Astrocyte (in vitro differentiated cells and primary cell): ENCODE results near the gene DNAJC13. TPM values are rescaled to one million over a fixed set of nuclear protein-coding genes. Genes with fewer than 3 reads are reported as not detected.

Experiments
- DNase-seq: peaks from one replicate; pipeline ENCODE4 v3.0.0-alpha.2; 2010; ENCODE audit warnings: low read depth
- FAIRE-seq: peaks from 2 replicates; lab custom pipeline; 2011; peaks lifted over from hg19 to GRCh38; lab: Jason Lieb, UNC
- H2AFZ ChIP-seq: 2 replicates; pipeline ENCODE4 v1.6.0; 2012; ENCODE audit warnings: low read depth, low read length, inconsistent platforms
- H3K27ac ChIP-seq: 2 replicates; pipeline ENCODE4 v1.5.1; 2011; ENCODE audit warnings: low read depth, low read length, inconsistent platforms
- H3K27me3 ChIP-seq: 2 replicates; pipeline ENCODE4 v1.6.0; 2011; ENCODE audit warnings: low read length, inconsistent platforms; ENCODE audit not compliant: insufficient read depth
- H3K36me3 ChIP-seq: 2 replicates; pipeline ENCODE4 v1.5.1; 2011; ENCODE audit warnings: low read length, inconsistent platforms; ENCODE audit not compliant: insufficient read depth
- H3K4me1 ChIP-seq: 2 replicates; pipeline ENCODE4 v1.5.1; 2011; ENCODE audit warnings: low read length, inconsistent platforms; ENCODE audit not compliant: insufficient read depth
- H3K4me2 ChIP-seq: 2 replicates; pipeline ENCODE4 v1.6.0; 2012; ENCODE audit warnings: low read length, inconsistent platforms
- H3K4me3 ChIP-seq: 2 replicates; pipeline ENCODE4 v1.5.1; 2011; ENCODE audit warnings: low read depth, mild to moderate bottlenecking, low read length, inconsistent platforms; ENCODE audit not compliant: insufficient read depth
- H3K79me2 ChIP-seq: 2 replicates; pipeline ENCODE4 v1.6.0; 2012; ENCODE audit warnings: mild to moderate bottlenecking, low read length, inconsistent platforms; ENCODE audit not compliant: insufficient read depth
- H3K9ac ChIP-seq: 2 replicates; pipeline ENCODE4 v1.6.0; 2012; ENCODE audit warnings: mild to moderate bottlenecking, low read length, inconsistent platforms
- H3K9me3 ChIP-seq: 2 replicates; pipeline ENCODE4 v1.5.1; 2012; ENCODE audit warnings: low read depth, mild to moderate bottlenecking, low read length, inconsistent platforms; ENCODE audit not compliant: insufficient read depth
- H4K20me1 ChIP-seq: 2 replicates; pipeline ENCODE4 v1.6.0; 2012; ENCODE audit warnings: low read length, inconsistent platforms; ENCODE audit not compliant: insufficient read depth
- H3K27ac Mint-ChIP-seq: one replicate; pipeline ENCODE4 v1.8.0; 2021; ENCODE audit warnings: mild to moderate bottlenecking, mixed read lengths; ENCODE audit not compliant: unreplicated experiment
- H3K27me3 Mint-ChIP-seq: one replicate; pipeline ENCODE4 v1.8.0; 2021; ENCODE audit warnings: low read depth, mixed read lengths; ENCODE audit not compliant: unreplicated experiment
- H3K36me3 Mint-ChIP-seq: one replicate; pipeline ENCODE4 v1.8.0; 2021; ENCODE audit warnings: low read depth, mixed read lengths; ENCODE audit not compliant: unreplicated experiment
- H3K4me1 Mint-ChIP-seq: one replicate; pipeline ENCODE4 v1.8.0; 2021; ENCODE audit warnings: low read depth, mixed read lengths; ENCODE audit not compliant: unreplicated experiment
- H3K4me3 Mint-ChIP-seq: one replicate; pipeline ENCODE4 v1.8.0; 2021; ENCODE audit warnings: mild to moderate bottlenecking, moderate library complexity, mixed read lengths; ENCODE audit not compliant: unreplicated experiment
- H3K9me3 Mint-ChIP-seq: one replicate; pipeline ENCODE4 v1.8.0; 2021; ENCODE audit warnings: mild to moderate bottlenecking, mixed read lengths; ENCODE audit not compliant: unreplicated experiment
- CTCF ChIP-seq: IDR thresholded peaks from 2 replicates; pipeline ENCODE4 v1.5.1; 2011; ENCODE audit warnings: low read depth, mild to moderate bottlenecking, inconsistent platforms, low read length, moderate library complexity; ENCODE audit not compliant: insufficient read depth
- EZH2 ChIP-seq: IDR thresholded peaks from 2 replicates; pipeline ENCODE4 v1.6.1; 2012; ENCODE audit warnings: mild to moderate bottlenecking, low read length, inconsistent platforms; ENCODE audit not compliant: insufficient read depth
- total RNA-seq: library from RNA; stranded (reverse); gene quantifications from 2 replicates; pipeline ENCODE4 v1.2.1, GENCODE V29; 2021

Gene DNAJC13
- total RNA-seq, 1 donor from 2014 or later = 38.5 TPM

- H3K27me3 Mint-ChIP-seq = no peaks in the 10 kb centered on the region
- Histone ChIP-seq H3K4me2 (no peak overlapping the region), H3K36me3 (peaks cover 52% of the 10 kb centered on the region), H3K9ac (no peak overlapping the region), H4K20me1 (no peaks in the 10 kb centered on the region), H3K27ac (no peak overlapping the region), H3K4me1 (no peaks in the 10 kb centered on the region), H3K4me3 (no peak overlapping the region), H3K79me2 (no peaks in the 10 kb centered on the region), H3K9me3 (no peaks in the 10 kb centered on the region), H3K27me3 (no peaks in the 10 kb centered on the region), H2AFZ (no peak overlapping the region)
- H3K4me1 Mint-ChIP-seq = peaks cover 10% of the 10 kb centered on the region
- H3K4me3 Mint-ChIP-seq = no peak overlapping the region
- no peak for TF ChIP-seq EZH2
- no peak for TF ChIP-seq CTCF
- FAIRE-seq = no peak
- no peaks in the 10 kb centered on the region for H3K9me3 Mint-ChIP-seq
- H3K36me3 Mint-ChIP-seq = peaks cover 20% of the 10 kb centered on the region
- H3K27ac Mint-ChIP-seq = no peak overlapping the region
- DNase-seq = no peak
These were observed 92.2 kb downstream of the DNAJC13 start for GRCh38 chr3:132509506-132509905.

GRCh38 chr3:132513057-132513456 is 95.8 kb downstream of the DNAJC13 start:
- Mint-ChIP-seq H3K27ac (no peak overlapping the region), H3K27me3 (no peaks in the 10 kb centered on the region), H3K4me1 (peaks cover 12% of the 10 kb centered on the region), H3K36me3 (peaks cover 17% of the 10 kb centered on the region), H3K4me3 (no peak overlapping the region), H3K9me3 (no peaks in the 10 kb centered on the region)
- H2AFZ ChIP-seq = no peak overlapping the region
- H3K9ac ChIP-seq = no peak overlapping the region
- H3K36me3 ChIP-seq = peaks cover 62% of the 10 kb centered on the region
- no peaks in the 10 kb centered on the region for H3K27me3 ChIP-seq
- H3K9me3 ChIP-seq = no peaks in the 10 kb centered on the region
- no peak for TF ChIP-seq EZH2
- no peak for TF ChIP-seq CTCF
- H3K4me1 ChIP-seq = no peaks in the 10 kb centered on the region
- no peak overlapping the region for H3K4me2 ChIP-seq
- no peaks in the 10 kb centered on the region for H4K20me1 ChIP-seq
- no peak overlapping the region for H3K4me3 ChIP-seq
- FAIRE-seq (no peak), DNase-seq (no peak)
- no peaks in the 10 kb centered on the region for H3K79me2 ChIP-seq
- no peak overlapping the region for H3K27ac ChIP-seq

- Mint-ChIP-seq H3K4me1 (peaks cover 2% of the 10 kb centered on the region), H3K9me3 (no peaks in the 10 kb centered on the region), H3K27me3 (no peaks in the 10 kb centered on the region), H3K27ac (no peak overlapping the region), H3K36me3 (peaks cover 16% of the 10 kb centered on the region), H3K4me3 (no peak overlapping the region)
- Histone ChIP-seq H3K4me2 (no peak overlapping the region), H3K4me3 (no peak overlapping the region), H3K4me1 (no peaks in the 10 kb centered on the region), H3K9ac (no peak overlapping the region), H3K9me3 (no peaks in the 10 kb centered on the region), H3K79me2 (no peaks in the 10 kb centered on the region), H3K36me3 (peaks cover 52% of the 10 kb centered on the region), H4K20me1 (no peaks in the 10 kb centered on the region), H3K27me3 (no peaks in the 10 kb centered on the region), H3K27ac (no peak overlapping the region), H2AFZ (no peak overlapping the region)
- DNase-seq = no peak
- TF ChIP-seq EZH2 = no peak
- no peak for TF ChIP-seq CTCF
- no peak for FAIRE-seq
These were observed 100.0 kb downstream of the DNAJC13 start for GRCh38 chr3:132517311-132517710.
